ENCODE results near the gene NTS. TPM values are rescaled to one million over a fixed set of nuclear protein-coding genes. Genes with fewer than 3 reads are reported as not detected.

The NTS gene
- total and polyA plus RNA-seq, 10 of the 15 experiments (the other 5 are each of a cell fraction or from before 2014, with no cell fraction given): 0.05 to 0.11 TPM; not detected in 8

DNA sequence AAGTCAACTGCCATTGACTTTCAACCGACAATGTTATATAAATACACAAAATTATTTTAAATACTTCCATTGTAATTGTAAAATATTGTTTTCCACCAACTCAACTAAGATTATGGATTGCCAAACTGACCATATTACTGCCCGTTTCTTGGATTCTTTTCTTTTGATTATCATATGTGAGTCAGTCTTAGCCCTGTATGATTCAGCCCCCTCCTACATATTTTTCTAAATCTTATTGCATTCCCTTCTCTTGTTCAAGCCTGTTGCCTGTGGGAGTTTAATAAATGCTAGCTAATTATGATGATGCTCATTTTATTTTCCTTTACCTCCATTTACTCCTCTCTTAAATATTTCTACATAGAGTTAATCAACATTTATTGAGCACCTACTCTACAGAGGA lies 44.7 kb upstream of the NTS start:
- Histone ChIP-seq H3K27me3 (replicated peaks in 1 of 2; ENCODE audit: control insufficient read depth in 2 of 2, insufficient read depth in 2 of 2, low read length in 1 of 2) (no peaks in the 10 kb centered on the region), H3K9me3 (replicated peaks; ENCODE audit: control insufficient read depth, insufficient read depth, low read length) (no peaks in the 10 kb centered on the region), H4K20me1 (ENCODE audit: control insufficient read depth, insufficient read depth) (no peaks in the 10 kb centered on the region), H3K36me3 (ENCODE audit: control insufficient read depth in 2 of 2, insufficient read depth in 2 of 2, low read length in 1 of 2) (no peaks in the 10 kb centered on the region), H3K9ac (ENCODE audit: control insufficient read depth, insufficient read depth, low read length) (no peak overlapping the region), H3K4me3 (no peak overlapping the region), H3K4me2 (ENCODE audit: control insufficient read depth, insufficient read depth) (no peak overlapping the region), H3K4me1 (ENCODE audit: control insufficient read depth, insufficient read depth, low read length) (no peaks in the 10 kb centered on the region), H2AFZ (ENCODE audit: control insufficient read depth, low read depth, low read length) (no peak overlapping the region), H3K79me2 (ENCODE audit: control insufficient read depth, insufficient read depth, low read length) (no peaks in the 10 kb centered on the region), H3K27ac (ENCODE audit: control insufficient read depth, insufficient read depth) (no peak overlapping the region)
- intact Hi-C loops (cut with micrococcal nuclease; ENCODE audit: unreplicated experiment) (no loop called here), in situ Hi-C loops (cut with MboI) (no loop called here)
- DNase-seq (ENCODE audit: low read depth, low spot score): no peak
- 42% methylated on average over 2 of the region's 2 CpGs for WGBS (ENCODE audit: insufficient coverage, insufficient replicate concordance, low lambda C conversion rate, missing lambda C conversion rate)
- ChIA-PET RAD21 (ENCODE audit: unreplicated experiment) (no interaction called here), CTCF (no interaction called here), POLR2A (no interaction called here), SMC1A (ENCODE audit: uncharacterized antibody, unreplicated experiment) (no interaction called here)
- TF ChIP-seq RBBP5 (conservative IDR thresholded peaks at IDR 0.05) (no peak), CBX5 (IDR thresholded peaks at IDR 0.05; ENCODE audit: low read depth) (no peak), SMC3 (IDR thresholded peaks at IDR 0.05; ENCODE audit: borderline replicate concordance, low read length) (no peak), CEBPB (IDR thresholded peaks at IDR 0.05; ENCODE audit: borderline replicate concordance in 1 of 2, low read depth in 2 of 2, low read length in 2 of 2) (no peak), NR2C2 (IDR thresholded peaks at IDR 0.05; ENCODE audit: borderline replicate concordance, control insufficient read depth, insufficient read length, low read depth) (no peak), PAX5 (IDR thresholded peaks at IDR 0.05; ENCODE audit: borderline replicate concordance, low read depth, low read length) (no peak), EGR1 (IDR thresholded peaks at IDR 0.05; ENCODE audit: borderline replicate concordance in 1 of 2, low read depth in 2 of 2, low read length in 2 of 2) (no peak), SP1 (IDR thresholded peaks at IDR 0.05; ENCODE audit: low read depth, low read length) (no peak), EED (IDR thresholded peaks at IDR 0.05; ENCODE audit: low read depth) (no peak), TARDBP (IDR thresholded peaks at IDR 0.05; ENCODE audit: borderline replicate concordance) (no peak), GABPA (IDR thresholded peaks at IDR 0.05; ENCODE audit: low read depth) (no peak), HDAC2 (IDR thresholded peaks at IDR 0.05) (no peak), SUZ12 (IDR thresholded peaks at IDR 0.05; ENCODE audit: unreplicated experiment) (no peak), NFYB (IDR thresholded peaks at IDR 0.05; ENCODE audit: insufficient read depth, low read depth, low read length) (no peak)
- TF ChIP-seq, protein P1, sequence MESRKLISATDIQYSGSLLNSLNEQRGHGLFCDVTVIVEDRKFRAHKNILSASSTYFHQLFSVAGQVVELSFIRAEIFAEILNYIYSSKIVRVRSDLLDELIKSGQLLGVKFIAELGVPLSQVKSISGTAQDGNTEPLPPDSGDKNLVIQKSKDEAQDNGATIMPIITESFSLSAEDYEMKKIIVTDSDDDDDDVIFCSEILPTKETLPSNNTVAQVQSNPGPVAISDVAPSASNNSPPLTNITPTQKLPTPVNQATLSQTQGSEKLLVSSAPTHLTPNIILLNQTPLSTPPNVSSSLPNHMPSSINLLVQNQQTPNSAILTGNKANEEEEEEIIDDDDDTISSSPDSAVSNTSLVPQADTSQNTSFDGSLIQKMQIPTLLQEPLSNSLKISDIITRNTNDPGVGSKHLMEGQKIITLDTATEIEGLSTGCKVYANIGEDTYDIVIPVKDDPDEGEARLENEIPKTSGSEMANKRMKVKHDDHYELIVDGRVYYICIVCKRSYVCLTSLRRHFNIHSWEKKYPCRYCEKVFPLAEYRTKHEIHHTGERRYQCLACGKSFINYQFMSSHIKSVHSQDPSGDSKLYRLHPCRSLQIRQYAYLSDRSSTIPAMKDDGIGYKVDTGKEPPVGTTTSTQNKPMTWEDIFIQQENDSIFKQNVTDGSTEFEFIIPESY (IDR thresholded peaks at IDR 0.05): no peak
- TF ChIP-seq, protein P2, sequence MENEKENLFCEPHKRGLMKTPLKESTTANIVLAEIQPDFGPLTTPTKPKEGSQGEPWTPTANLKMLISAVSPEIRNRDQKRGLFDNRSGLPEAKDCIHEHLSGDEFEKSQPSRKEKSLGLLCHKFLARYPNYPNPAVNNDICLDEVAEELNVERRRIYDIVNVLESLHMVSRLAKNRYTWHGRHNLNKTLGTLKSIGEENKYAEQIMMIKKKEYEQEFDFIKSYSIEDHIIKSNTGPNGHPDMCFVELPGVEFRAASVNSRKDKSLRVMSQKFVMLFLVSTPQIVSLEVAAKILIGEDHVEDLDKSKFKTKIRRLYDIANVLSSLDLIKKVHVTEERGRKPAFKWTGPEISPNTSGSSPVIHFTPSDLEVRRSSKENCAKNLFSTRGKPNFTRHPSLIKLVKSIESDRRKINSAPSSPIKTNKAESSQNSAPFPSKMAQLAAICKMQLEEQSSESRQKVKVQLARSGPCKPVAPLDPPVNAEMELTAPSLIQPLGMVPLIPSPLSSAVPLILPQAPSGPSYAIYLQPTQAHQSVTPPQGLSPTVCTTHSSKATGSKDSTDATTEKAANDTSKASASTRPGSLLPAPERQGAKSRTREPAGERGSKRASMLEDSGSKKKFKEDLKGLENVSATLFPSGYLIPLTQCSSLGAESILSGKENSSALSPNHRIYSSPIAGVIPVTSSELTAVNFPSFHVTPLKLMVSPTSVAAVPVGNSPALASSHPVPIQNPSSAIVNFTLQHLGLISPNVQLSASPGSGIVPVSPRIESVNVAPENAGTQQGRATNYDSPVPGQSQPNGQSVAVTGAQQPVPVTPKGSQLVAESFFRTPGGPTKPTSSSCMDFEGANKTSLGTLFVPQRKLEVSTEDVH (IDR thresholded peaks at IDR 0.05; ENCODE audit: low read depth, partially characterized antibody): no peak
- no peak for ATAC-seq
- FAIRE-seq: no peak
- no TSS peak for BruUV-seq (replicated peaks)

Data from GM12878 (cell line).